Measurements from ENCODE around the gene CIDEC.

CIDEC gene

DNA sequence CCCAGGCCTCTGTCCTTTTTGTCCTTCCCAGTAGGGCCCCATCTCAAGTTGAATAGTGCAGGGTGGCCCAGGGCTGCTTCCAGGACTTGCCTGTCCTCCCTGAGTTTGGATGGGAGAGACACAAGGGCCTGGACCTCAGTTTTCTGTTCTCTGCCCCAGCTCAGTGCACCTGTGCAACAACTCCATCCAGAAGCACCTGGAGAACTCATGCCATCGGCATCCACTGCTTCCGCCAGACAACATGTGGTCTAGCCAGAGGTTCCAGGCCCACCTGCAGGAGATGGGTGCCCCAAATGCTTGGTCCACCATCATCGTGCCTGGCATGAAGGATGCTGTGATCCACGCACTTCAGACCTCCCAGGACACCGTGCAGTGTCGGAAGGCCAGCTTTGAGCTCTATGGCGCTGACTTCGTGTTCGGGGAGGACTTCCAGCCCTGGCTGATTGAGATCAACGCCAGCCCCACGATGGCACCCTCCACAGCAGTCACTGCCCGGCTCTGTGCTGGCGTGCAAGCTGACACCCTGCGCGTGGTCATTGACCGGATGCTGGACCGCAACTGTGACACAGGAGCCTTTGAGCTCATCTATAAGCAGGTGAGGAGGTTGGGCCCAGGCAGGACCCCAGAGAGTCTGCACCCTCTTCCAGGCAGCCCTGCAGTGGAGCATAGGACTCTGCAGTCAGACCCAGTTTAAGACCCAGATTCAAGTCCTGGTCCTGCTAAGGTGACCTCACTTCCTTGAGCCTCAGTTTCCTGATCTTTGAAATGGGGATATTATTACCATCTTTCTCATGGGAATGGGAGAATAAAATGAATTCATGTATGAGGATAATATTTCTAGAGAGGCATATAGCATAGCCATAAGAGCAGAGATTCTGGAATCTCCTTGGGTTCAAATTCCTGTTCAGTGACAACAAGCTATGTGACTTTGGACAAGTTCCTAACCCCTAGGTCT lies 51.0 kb downstream of the CIDEC start:
- in situ Hi-C loops (cut with MboI; ENCODE audit: low pct_unique_long_range_greater_than_20kb, low sequenced_read_pairs, unreplicated experiment): no loop called here
- no peak for DNase-seq (ENCODE audit: low spot score)
- TF ChIP-seq, protein P1, sequence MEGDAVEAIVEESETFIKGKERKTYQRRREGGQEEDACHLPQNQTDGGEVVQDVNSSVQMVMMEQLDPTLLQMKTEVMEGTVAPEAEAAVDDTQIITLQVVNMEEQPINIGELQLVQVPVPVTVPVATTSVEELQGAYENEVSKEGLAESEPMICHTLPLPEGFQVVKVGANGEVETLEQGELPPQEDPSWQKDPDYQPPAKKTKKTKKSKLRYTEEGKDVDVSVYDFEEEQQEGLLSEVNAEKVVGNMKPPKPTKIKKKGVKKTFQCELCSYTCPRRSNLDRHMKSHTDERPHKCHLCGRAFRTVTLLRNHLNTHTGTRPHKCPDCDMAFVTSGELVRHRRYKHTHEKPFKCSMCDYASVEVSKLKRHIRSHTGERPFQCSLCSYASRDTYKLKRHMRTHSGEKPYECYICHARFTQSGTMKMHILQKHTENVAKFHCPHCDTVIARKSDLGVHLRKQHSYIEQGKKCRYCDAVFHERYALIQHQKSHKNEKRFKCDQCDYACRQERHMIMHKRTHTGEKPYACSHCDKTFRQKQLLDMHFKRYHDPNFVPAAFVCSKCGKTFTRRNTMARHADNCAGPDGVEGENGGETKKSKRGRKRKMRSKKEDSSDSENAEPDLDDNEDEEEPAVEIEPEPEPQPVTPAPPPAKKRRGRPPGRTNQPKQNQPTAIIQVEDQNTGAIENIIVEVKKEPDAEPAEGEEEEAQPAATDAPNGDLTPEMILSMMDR (IDR thresholded peaks at IDR 0.05; ENCODE audit: extremely low read depth, insufficient read depth, missing control alignments): no peak

DNA sequence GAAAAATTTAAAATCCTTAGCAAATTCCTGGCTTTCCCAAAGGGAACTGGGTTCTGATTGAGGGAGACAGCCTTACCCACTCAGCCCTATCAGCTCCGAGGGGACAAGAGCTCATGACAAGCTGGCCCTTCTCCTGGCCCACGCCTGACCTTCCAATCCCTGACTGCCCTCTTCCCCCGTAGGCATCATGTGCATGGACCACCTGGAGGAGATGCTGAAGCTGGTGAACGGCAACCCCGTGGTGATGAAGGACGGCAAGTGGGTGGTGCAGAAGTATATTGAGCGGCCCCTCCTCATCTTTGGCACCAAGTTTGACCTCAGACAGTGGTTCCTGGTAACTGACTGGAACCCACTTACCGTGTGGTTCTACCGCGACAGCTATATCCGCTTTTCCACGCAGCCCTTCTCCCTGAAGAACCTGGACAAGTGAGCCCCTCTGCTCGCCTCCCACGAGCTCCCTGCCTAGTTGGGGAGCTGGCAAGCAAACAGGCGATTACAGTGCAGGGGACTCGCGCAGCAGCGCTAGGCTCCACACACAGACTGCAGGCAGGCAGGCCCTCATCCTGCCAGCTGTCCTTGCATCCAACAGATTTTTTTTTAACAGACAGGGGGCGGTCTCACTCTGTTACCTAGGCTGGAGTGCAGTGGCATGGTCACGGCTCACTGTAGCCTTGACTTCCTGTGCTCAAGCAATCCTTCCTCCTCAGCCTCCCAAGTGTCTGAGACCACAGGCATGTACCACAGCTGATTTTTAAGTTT lies 53.1 kb downstream of the CIDEC start:
- in situ Hi-C loops (cut with MboI; ENCODE audit: low pct_unique_long_range_greater_than_20kb, low sequenced_read_pairs, unreplicated experiment): no loop called here
- DNase-seq (ENCODE audit: low spot score): no peak
- TF ChIP-seq, protein P1 (IDR thresholded peaks at IDR 0.05; ENCODE audit: extremely low read depth, insufficient read depth, missing control alignments): peak; percentile 27

DNA sequence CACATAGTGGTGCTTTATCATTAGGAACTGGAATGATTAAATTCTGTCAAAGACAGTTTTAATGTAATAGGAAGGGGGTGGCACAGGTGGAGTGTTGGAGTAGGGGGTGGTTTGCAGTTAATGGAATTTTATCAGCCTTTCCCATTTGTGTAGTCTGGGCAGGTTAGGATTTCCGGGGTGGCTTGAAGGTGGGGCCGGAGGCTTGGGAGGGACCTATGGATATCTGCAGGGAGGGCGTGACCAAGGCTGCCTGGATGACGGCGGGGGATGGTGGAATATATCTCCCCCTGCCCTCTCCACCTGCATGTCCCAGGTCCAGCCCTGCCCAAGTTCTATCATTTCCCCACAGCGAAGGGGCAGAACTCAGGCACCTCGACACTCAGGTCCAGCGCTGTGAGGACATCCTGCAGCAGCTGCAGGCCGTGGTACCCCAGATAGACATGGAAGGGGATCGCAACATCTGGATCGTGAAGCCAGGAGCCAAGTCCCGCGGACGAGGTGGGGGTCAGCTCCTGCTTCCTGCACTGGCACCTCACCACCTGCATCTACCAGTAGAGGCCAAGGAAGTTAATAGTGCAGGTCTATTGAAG lies 54.5 kb downstream of the CIDEC start:
- no peak for DNase-seq (ENCODE audit: low spot score)
- TF ChIP-seq, protein P1 (IDR thresholded peaks at IDR 0.05; ENCODE audit: extremely low read depth, insufficient read depth, missing control alignments): no peak
- in situ Hi-C loops (cut with MboI; ENCODE audit: low pct_unique_long_range_greater_than_20kb, low sequenced_read_pairs, unreplicated experiment): no loop called here

DNA sequence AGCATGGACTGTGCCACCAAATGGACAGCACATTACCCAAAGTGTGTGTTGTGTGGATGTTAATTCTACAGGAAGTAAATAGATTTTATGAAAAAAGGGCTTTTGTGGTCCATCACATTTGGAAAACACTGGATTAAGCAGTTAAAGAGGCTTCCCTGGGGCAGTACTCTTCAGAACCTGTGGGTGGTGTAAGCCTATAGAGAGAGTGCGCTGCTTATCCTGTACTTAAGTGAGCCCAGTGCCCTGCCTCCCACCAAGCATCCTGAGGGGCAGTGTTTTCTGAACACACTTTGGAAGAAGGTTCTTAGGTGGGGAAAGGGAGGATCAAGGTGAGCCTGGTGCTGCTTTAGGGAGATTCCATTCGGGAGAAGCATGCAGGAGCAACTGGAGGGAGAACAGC lies 59.1 kb downstream of the CIDEC start:
- in situ Hi-C loops (cut with MboI; ENCODE audit: low pct_unique_long_range_greater_than_20kb, low sequenced_read_pairs, unreplicated experiment): no loop called here
- no peak for DNase-seq (ENCODE audit: low spot score)
- TF ChIP-seq, protein P1 (IDR thresholded peaks at IDR 0.05; ENCODE audit: extremely low read depth, insufficient read depth, missing control alignments): no peak

DNA sequence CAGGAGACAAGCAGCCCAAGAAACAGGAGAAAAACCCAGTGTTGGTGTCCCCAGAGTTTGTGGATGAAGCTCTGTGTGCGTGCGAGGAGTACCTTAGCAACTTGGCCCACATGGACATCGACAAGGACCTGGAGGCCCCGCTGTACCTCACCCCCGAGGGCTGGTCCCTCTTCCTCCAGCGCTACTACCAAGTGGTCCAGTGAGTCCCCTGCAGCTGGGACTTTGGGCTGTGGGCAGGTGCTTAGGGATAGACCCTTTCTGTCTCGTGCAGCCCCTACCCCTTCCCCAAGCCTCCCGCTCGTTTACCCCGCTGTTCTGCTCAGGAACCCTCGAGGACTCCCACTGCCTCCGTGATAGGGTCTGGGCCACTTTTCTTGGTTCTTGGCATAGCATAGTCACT lies 59.5 kb downstream of the CIDEC start:
- in situ Hi-C loops (cut with MboI; ENCODE audit: low pct_unique_long_range_greater_than_20kb, low sequenced_read_pairs, unreplicated experiment): no loop called here
- TF ChIP-seq, protein P1 (IDR thresholded peaks at IDR 0.05; ENCODE audit: extremely low read depth, insufficient read depth, missing control alignments): no peak
- no peak for DNase-seq (ENCODE audit: low spot score)

DNA sequence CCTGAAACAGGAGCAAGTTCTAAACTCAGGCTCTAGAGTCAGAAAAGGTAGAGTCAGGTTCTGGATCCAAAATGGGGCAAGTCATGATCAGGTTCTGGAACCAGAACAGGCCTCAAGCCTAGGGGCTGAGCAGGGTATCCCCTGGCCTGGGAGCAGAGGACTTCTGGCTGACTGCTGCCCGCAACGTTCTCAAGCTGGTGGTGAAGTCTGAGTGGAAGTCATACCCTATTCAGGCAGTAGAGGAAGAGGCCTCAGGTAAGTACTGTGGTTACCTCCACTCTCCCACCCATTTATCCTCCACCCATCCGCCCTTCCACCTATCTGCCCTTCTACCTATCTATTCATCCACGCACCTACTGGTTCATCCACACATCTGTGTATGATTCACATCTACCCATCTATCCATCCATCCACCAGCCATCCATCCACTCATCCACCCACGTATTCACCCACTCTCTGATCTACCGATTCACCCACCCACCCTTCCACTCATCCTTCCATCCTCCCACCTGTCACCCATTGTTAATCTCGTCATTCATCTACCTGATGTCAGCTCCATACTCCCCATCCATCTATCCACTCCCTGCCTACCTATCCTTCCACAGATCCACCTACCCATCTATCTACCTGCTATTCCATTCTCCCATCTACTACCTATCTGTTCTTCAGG lies 61.3 kb downstream of the CIDEC start:
- no peak for DNase-seq (ENCODE audit: low spot score)
- in situ Hi-C loops (cut with MboI; ENCODE audit: low pct_unique_long_range_greater_than_20kb, low sequenced_read_pairs, unreplicated experiment): no loop called here
- TF ChIP-seq, protein P1 (IDR thresholded peaks at IDR 0.05; ENCODE audit: extremely low read depth, insufficient read depth, missing control alignments): no peak

All from GM13977 (cell line).